Activated CD8-positive, alpha-beta memory T cell treated with anti-CD3 and anti-CD28 coated beads for 36 hours (primary cell): ENCODE measurements around the gene LARP4. TPM values are rescaled to one million over a fixed set of nuclear protein-coding genes. Genes with fewer than 3 reads are reported as not detected.
"Not testable (repeated sequence)": the region's sequence is repeated elsewhere in the genome, so short reads cannot be mapped to it uniquely, and the experiment has no call there.

ENCODE experiments used
- CTCF ChIA-PET: fragments of 350-600 bp; sonication (Branson Sonifier 250); formaldehyde crosslinking; loops from one replicate; lab custom pipeline; 2021; ENCODE audit warnings: antibody characterized with exemption; lab: Charles Lee
- POLR2A ChIA-PET: fragments of 350-600 bp; sonication (Branson Sonifier 250); formaldehyde crosslinking; loops from one replicate; lab custom pipeline; 2021; ENCODE audit warnings: antibody characterized with exemption; lab: Charles Lee
- total RNA-seq, 2 experiments: library from RNA; stranded (reverse); gene quantifications; one replicate each; pipeline ENCODE4 v1.2.3, GENCODE V29; 2021

Gene LARP4
- total RNA-seq, 2 experiments from 2014 or later = 107 to 114 TPM

GRCh38 chr12:50397117-50397650 is 3.5 kb upstream of the LARP4 start:
- ChIA-PET CTCF (interaction anchor here (0.7 kb wide), 1 partner anchor 81 kb away, joined by 6 read pairs; no protein-coding TSS in a partner anchor), POLR2A (interaction anchor here (0.7 kb wide), 1 partner anchor 113 kb away, joined by 5 read pairs; no protein-coding TSS in a partner anchor)

GRCh38 chr12:50398931-50399330 is 1.8 kb upstream of the LARP4 start:
- POLR2A ChIA-PET = no interaction called here
- CTCF ChIA-PET = no interaction called here

GRCh38 chr12:50400104-50400637 is 514 bp upstream of the LARP4 start:
- ChIA-PET POLR2A (no interaction called here), CTCF (interaction anchor here (0.7 kb wide), 1 partner anchor 10 kb away, joined by 3 read pairs; no protein-coding TSS in a partner anchor)

GRCh38 chr12:50401500-50402081 is 906 bp downstream of the LARP4 start:
- CTCF ChIA-PET = interaction anchor here (0.6 kb wide), 1 partner anchor 170 kb away, joined by 4 read pairs; no protein-coding TSS in a partner anchor

GRCh38 chr12:50402264-50403000 is 1.7 kb downstream of the LARP4 start:
- ChIA-PET CTCF (interaction anchor here (0.6 kb wide), 1 partner anchor 169 kb away, joined by 4 read pairs; no protein-coding TSS in a partner anchor), POLR2A (interaction anchor here (1.3 kb wide), 1 partner anchor 290 kb away, joined by 3 read pairs; the partner anchor contains the start of gene COX14)

More at GRCh38 chr12:50401500-50402081, 906 bp downstream of the LARP4 start:
- POLR2A ChIA-PET = interaction anchor here (1.3 kb wide), 1 partner anchor 290 kb away, joined by 3 read pairs; the partner anchor contains the start of gene COX14

- ChIA-PET POLR2A (no interaction called here), CTCF (interaction anchor here (0.6 kb wide), 1 partner anchor 373 kb away, joined by 3 read pairs; no protein-coding TSS in a partner anchor)
Measured at GRCh38 chr12:50403001-50403440, 2.3 kb downstream of the LARP4 start.

- ChIA-PET POLR2A (interaction anchor here (0.6 to 0.7 kb wide), 2 partner anchors 21 to 57 kb away, joined by 3 to 8 read pairs; no protein-coding TSS in a partner anchor), CTCF (no interaction called here)
Measured at GRCh38 chr12:50404307-50404706, 3.6 kb downstream of the LARP4 start.

GRCh38 chr12:50411051-50411660 is 10.5 kb downstream of the LARP4 start:
- ChIA-PET CTCF (no interaction called here), POLR2A (interaction anchor here (0.6 kb wide), 1 partner anchor 34 kb away, joined by 3 read pairs; no protein-coding TSS in a partner anchor)

GRCh38 chr12:50415899-50416479 is 15.3 kb downstream of the LARP4 start:
- ChIA-PET POLR2A (no interaction called here), CTCF (no interaction called here)

- CTCF ChIA-PET = no interaction called here
- POLR2A ChIA-PET = no interaction called here
Measured at GRCh38 chr12:50419112-50419909, 18.6 kb downstream of the LARP4 start.

- POLR2A ChIA-PET, CTCF ChIA-PET: not testable (repeated sequence)
Measured at GRCh38 chr12:50422855-50423254, 22.2 kb downstream of the LARP4 start.

- POLR2A ChIA-PET, CTCF ChIA-PET: not testable (repeated sequence)
Measured at GRCh38 chr12:50423342-50423741, 22.7 kb downstream of the LARP4 start.

GRCh38 chr12:50425589-50426258 is 25.0 kb downstream of the LARP4 start:
- ChIA-PET POLR2A (no interaction called here), CTCF (no interaction called here)

- CTCF ChIA-PET = interaction anchor here (1.6 kb wide), 1 partner anchor 256 kb away, joined by 5 read pairs; no protein-coding TSS in a partner anchor
Measured at GRCh38 chr12:50431656-50432055, 31.0 kb downstream of the LARP4 start.

GRCh38 chr12:50440288-50440687 is 39.6 kb downstream of the LARP4 start:
- ChIA-PET CTCF (no interaction called here), POLR2A (no interaction called here)

More at GRCh38 chr12:50431656-50432055, 31.0 kb downstream of the LARP4 start:
- POLR2A ChIA-PET = not testable (repeated sequence)

- ChIA-PET CTCF (no interaction called here), POLR2A (no interaction called here)
Measured at GRCh38 chr12:50441763-50442162, 41.1 kb downstream of the LARP4 start.

GRCh38 chr12:50442178-50442908 is 41.7 kb downstream of the LARP4 start:
- ChIA-PET POLR2A (interaction anchor here (0.6 kb wide), 1 partner anchor 1591 kb away, joined by 3 read pairs; no protein-coding TSS in a partner anchor), CTCF (no interaction called here)
